Activated naive CD8-positive, alpha-beta T cell treated with anti-CD3 and anti-CD28 coated beads, Interleukin-2, amount 50 U/mL, for 24 hours (primary cell): ENCODE measurements around the gene CAPZA1.

Source experiments
- ATAC-seq: fragments of 150-1000 bp; cut with Tn5 transposase; one replicate; pipeline ENCODE4 v1.10.0; 2021
- DNase-seq: peaks from one replicate; pipeline ENCODE4 v3.0.0; 2021
- H3K27ac Mint-ChIP-seq: one replicate; pipeline ENCODE4 v1.8.0; 2021; ENCODE audit warnings: mild to moderate bottlenecking, mixed read lengths
- H3K27me3 Mint-ChIP-seq: one replicate; pipeline ENCODE4 v1.8.0; 2021; ENCODE audit warnings: mixed read lengths
- H3K36me3 Mint-ChIP-seq: one replicate; pipeline ENCODE4 v1.8.0; 2021; ENCODE audit warnings: low read depth, mixed read lengths
- H3K4me1 Mint-ChIP-seq: one replicate; pipeline ENCODE4 v1.8.0; 2021; ENCODE audit warnings: mixed read lengths
- H3K4me3 Mint-ChIP-seq: one replicate; pipeline ENCODE4 v1.8.0; 2021; ENCODE audit warnings: mild to moderate bottlenecking, moderate library complexity, mixed read lengths
- H3K9me3 Mint-ChIP-seq: one replicate; pipeline ENCODE4 v1.8.0; 2021; ENCODE audit warnings: mixed read lengths

CAPZA1 gene

GRCh38 chr1:112677501-112677900 lies 57.9 kb downstream of the CAPZA1 start:
- no peaks in the 10 kb centered on the region for H3K9me3 Mint-ChIP-seq
- H3K4me1 Mint-ChIP-seq: peaks cover 42% of the 10 kb centered on the region
- no peak overlapping the region for H3K4me3 Mint-ChIP-seq
- peaks cover 14% of the 10 kb centered on the region for H3K36me3 Mint-ChIP-seq
- ATAC-seq: no peak
- H3K27me3 Mint-ChIP-seq: no peaks in the 10 kb centered on the region
- DNase-seq: no peak
- no peak overlapping the region for H3K27ac Mint-ChIP-seq

- Mint-ChIP-seq H3K27me3 (no peaks in the 10 kb centered on the region), H3K36me3 (peaks cover 10% of the 10 kb centered on the region), H3K4me1 (peaks cover 39% of the 10 kb centered on the region), H3K9me3 (no peaks in the 10 kb centered on the region), H3K4me3 (no peak overlapping the region), H3K27ac (no peak overlapping the region)
- ATAC-seq (no peak), DNase-seq (no peak)
These were observed 59.0 kb downstream of the CAPZA1 start for GRCh38 chr1:112678605-112679004.

GRCh38 chr1:112685913-112686312 lies 66.3 kb downstream of the CAPZA1 start:
- no peak overlapping the region for H3K27ac Mint-ChIP-seq
- peaks cover 9% of the 10 kb centered on the region for H3K36me3 Mint-ChIP-seq
- no peak for ATAC-seq
- no peaks in the 10 kb centered on the region for H3K9me3 Mint-ChIP-seq
- H3K4me3 Mint-ChIP-seq: no peak overlapping the region
- no peaks in the 10 kb centered on the region for H3K27me3 Mint-ChIP-seq
- no peak for DNase-seq
- peaks cover 5% of the 10 kb centered on the region for H3K4me1 Mint-ChIP-seq

- Mint-ChIP-seq H3K36me3 (peaks cover 9% of the 10 kb centered on the region), H3K27ac (no peak overlapping the region), H3K9me3 (no peaks in the 10 kb centered on the region), H3K27me3 (no peaks in the 10 kb centered on the region), H3K4me3 (no peak overlapping the region), H3K4me1 (peaks cover 5% of the 10 kb centered on the region)
- DNase-seq (no peak), ATAC-seq (no peak)
These were observed 66.8 kb downstream of the CAPZA1 start for GRCh38 chr1:112686417-112686816.

GRCh38 chr1:112686835-112687234 lies 67.2 kb downstream of the CAPZA1 start:
- no peak for ATAC-seq
- H3K27ac Mint-ChIP-seq: no peak overlapping the region
- peaks cover 5% of the 10 kb centered on the region for H3K4me1 Mint-ChIP-seq
- H3K27me3 Mint-ChIP-seq: no peaks in the 10 kb centered on the region
- DNase-seq: no peak
- no peak overlapping the region for H3K4me3 Mint-ChIP-seq
- peaks cover 13% of the 10 kb centered on the region for H3K36me3 Mint-ChIP-seq
- no peaks in the 10 kb centered on the region for H3K9me3 Mint-ChIP-seq

- DNase-seq: no peak
- H3K9me3 Mint-ChIP-seq: no peaks in the 10 kb centered on the region
- H3K4me3 Mint-ChIP-seq: no peak overlapping the region
- ATAC-seq: no peak
- no peak overlapping the region for H3K27ac Mint-ChIP-seq
- no peaks in the 10 kb centered on the region for H3K27me3 Mint-ChIP-seq
- peaks cover 17% of the 10 kb centered on the region for H3K36me3 Mint-ChIP-seq
- H3K4me1 Mint-ChIP-seq: peaks cover 5% of the 10 kb centered on the region
These were observed 67.7 kb downstream of the CAPZA1 start for GRCh38 chr1:112687361-112687760.

- Mint-ChIP-seq H3K27me3 (no peaks in the 10 kb centered on the region), H3K9me3 (no peaks in the 10 kb centered on the region), H3K27ac (no peak overlapping the region), H3K36me3 (peaks cover 17% of the 10 kb centered on the region), H3K4me3 (no peak overlapping the region), H3K4me1 (peaks cover 5% of the 10 kb centered on the region)
- DNase-seq (no peak), ATAC-seq (no peak)
These were observed 68.3 kb downstream of the CAPZA1 start for GRCh38 chr1:112687785-112688496.

- peaks cover 3% of the 10 kb centered on the region for H3K4me1 Mint-ChIP-seq
- no peaks in the 10 kb centered on the region for H3K27me3 Mint-ChIP-seq
- H3K9me3 Mint-ChIP-seq: no peaks in the 10 kb centered on the region
- H3K27ac Mint-ChIP-seq: no peak overlapping the region
- no peak overlapping the region for H3K4me3 Mint-ChIP-seq
- DNase-seq (no peak), ATAC-seq (no peak)
- H3K36me3 Mint-ChIP-seq: peaks cover 20% of the 10 kb centered on the region
These were observed 69.2 kb downstream of the CAPZA1 start for GRCh38 chr1:112688781-112689193.

- Mint-ChIP-seq H3K9me3 (no peaks in the 10 kb centered on the region), H3K4me3 (no peak overlapping the region), H3K36me3 (peaks cover 20% of the 10 kb centered on the region), H3K4me1 (peaks cover 3% of the 10 kb centered on the region), H3K27me3 (no peaks in the 10 kb centered on the region), H3K27ac (no peak overlapping the region)
- ATAC-seq: no peak
- no peak for DNase-seq
These were observed 69.7 kb downstream of the CAPZA1 start for GRCh38 chr1:112689196-112689841.

GRCh38 chr1:112689842-112690237 lies 70.2 kb downstream of the CAPZA1 start:
- peaks cover 3% of the 10 kb centered on the region for H3K4me1 Mint-ChIP-seq
- H3K4me3 Mint-ChIP-seq: no peak overlapping the region
- no peak overlapping the region for H3K27ac Mint-ChIP-seq
- H3K27me3 Mint-ChIP-seq: no peaks in the 10 kb centered on the region
- DNase-seq: no peak
- H3K36me3 Mint-ChIP-seq: peaks cover 20% of the 10 kb centered on the region
- no peak for ATAC-seq
- no peaks in the 10 kb centered on the region for H3K9me3 Mint-ChIP-seq

- Mint-ChIP-seq H3K4me3 (no peak overlapping the region), H3K27me3 (no peaks in the 10 kb centered on the region), H3K9me3 (no peaks in the 10 kb centered on the region), H3K4me1 (no peaks in the 10 kb centered on the region), H3K27ac (no peak overlapping the region), H3K36me3 (peaks cover 20% of the 10 kb centered on the region)
- DNase-seq (no peak), ATAC-seq (no peak)
These were observed 73.0 kb downstream of the CAPZA1 start for GRCh38 chr1:112692681-112693080.

- Mint-ChIP-seq H3K27me3 (no peaks in the 10 kb centered on the region), H3K36me3 (peaks cover 20% of the 10 kb centered on the region), H3K4me1 (no peaks in the 10 kb centered on the region), H3K4me3 (no peak overlapping the region), H3K9me3 (no peaks in the 10 kb centered on the region), H3K27ac (no peak overlapping the region)
- ATAC-seq: no peak
- no peak for DNase-seq
These were observed 74.2 kb downstream of the CAPZA1 start for GRCh38 chr1:112693821-112694220.

GRCh38 chr1:112694363-112694929 lies 74.8 kb downstream of the CAPZA1 start:
- peaks cover 3% of the 10 kb centered on the region for H3K4me1 Mint-ChIP-seq
- H3K36me3 Mint-ChIP-seq: peaks cover 20% of the 10 kb centered on the region
- H3K27me3 Mint-ChIP-seq: no peaks in the 10 kb centered on the region
- H3K27ac Mint-ChIP-seq: no peak overlapping the region
- H3K9me3 Mint-ChIP-seq: no peaks in the 10 kb centered on the region
- H3K4me3 Mint-ChIP-seq: no peak overlapping the region
- ATAC-seq (no peak), DNase-seq (no peak)

- H3K27me3 Mint-ChIP-seq: no peaks in the 10 kb centered on the region
- peaks cover 16% of the 10 kb centered on the region for H3K36me3 Mint-ChIP-seq
- H3K4me1 Mint-ChIP-seq: peaks cover 11% of the 10 kb centered on the region
- H3K9me3 Mint-ChIP-seq: no peaks in the 10 kb centered on the region
- H3K4me3 Mint-ChIP-seq: no peak overlapping the region
- DNase-seq: no peak
- H3K27ac Mint-ChIP-seq: no peak overlapping the region
- ATAC-seq: no peak
These were observed 75.6 kb downstream of the CAPZA1 start for GRCh38 chr1:112695276-112695675.

- ATAC-seq: no peak
- H3K4me3 Mint-ChIP-seq: no peak overlapping the region
These were observed 77.1 kb downstream of the CAPZA1 start for GRCh38 chr1:112696578-112697314.

More at GRCh38 chr1:112696578-112697314, 77.1 kb downstream of the CAPZA1 start:
- no peak overlapping the region for H3K27ac Mint-ChIP-seq
- H3K9me3 Mint-ChIP-seq: no peaks in the 10 kb centered on the region
- H3K4me1 Mint-ChIP-seq: peaks cover 26% of the 10 kb centered on the region
- no peak for DNase-seq
- no peaks in the 10 kb centered on the region for H3K27me3 Mint-ChIP-seq
- H3K36me3 Mint-ChIP-seq: peaks cover 15% of the 10 kb centered on the region
